Natural killer cell (primary cell): Measurements from ENCODE around the gene ZMYM2. TPM values are rescaled to one million over a fixed set of nuclear protein-coding genes. Genes with fewer than 3 reads are reported as not detected.
A peak's percentile ranks its signal among the peaks of the same experiment; 100 is the strongest.

ENCODE experiments used
- ATAC-seq, 3 donors: fragments of 150-1000 bp in 2 of 3; fragments of 200-7000 bp in 1 of 3; cut with Tn5 transposase; 1 replicate in 1 of 3; 2 replicates in 2 of 3; pipeline ENCODE4 v1.10.0; 2021; ENCODE audit warnings: mild to moderate bottlenecking in 2 of 3, moderate library complexity in 2 of 3
- DNase-seq, 2 donors: peaks; one replicate each; pipeline versions ENCODE4 v3.0.0 to v3.0.0-alpha.2; 2013 to 2021; ENCODE audit warnings: mixed read lengths in 1 of 2
- H3K27ac ChIP-seq: one replicate; pipeline ENCODE4 v1.5.1; 2013; ENCODE audit warnings: mild to moderate bottlenecking, low read length
- H3K27me3 ChIP-seq: one replicate; pipeline ENCODE4 v1.6.1; 2013; ENCODE audit warnings: low read length; ENCODE audit not compliant: control insufficient read depth, insufficient read depth
- H3K36me3 ChIP-seq: one replicate; pipeline ENCODE4 v1.6.1; 2013; ENCODE audit warnings: low read length; ENCODE audit not compliant: control insufficient read depth, insufficient read depth
- H3K4me1 ChIP-seq: one replicate; pipeline ENCODE4 v1.6.1; 2013; ENCODE audit warnings: low read length; ENCODE audit not compliant: control insufficient read depth, insufficient read depth
- H3K4me3 ChIP-seq: one replicate; pipeline ENCODE4 v1.5.1; 2013; ENCODE audit warnings: low read length
- H3K9me3 ChIP-seq: one replicate; pipeline ENCODE4 v1.6.1; 2013; ENCODE audit warnings: low read length; ENCODE audit not compliant: control insufficient read depth, insufficient read depth
- H3K27ac Mint-ChIP-seq, 2 donors: one replicate each; pipeline ENCODE4 v1.8.0; 2022; ENCODE audit warnings: mild to moderate bottlenecking in 2 of 2, mixed read lengths in 2 of 2, moderate library complexity in 1 of 2
- H3K27me3 Mint-ChIP-seq, 2 donors: one replicate each; pipeline ENCODE4 v1.8.0; 2022; ENCODE audit warnings: low read depth in 2 of 2, mixed read lengths in 2 of 2
- H3K36me3 Mint-ChIP-seq: one replicate; pipeline ENCODE4 v1.8.0; 2022; ENCODE audit warnings: mixed read lengths
- H3K4me1 Mint-ChIP-seq, 2 donors: one replicate each; pipeline ENCODE4 v1.8.0; 2022; ENCODE audit warnings: mixed read lengths in 2 of 2
- H3K4me3 Mint-ChIP-seq: one replicate; pipeline ENCODE4 v1.8.0; 2022; ENCODE audit warnings: mild to moderate bottlenecking, moderate library complexity, mixed read lengths
- H3K9me3 Mint-ChIP-seq, 2 donors: one replicate each; pipeline ENCODE4 v1.8.0; 2022; ENCODE audit warnings: mixed read lengths in 2 of 2
- CTCF ChIP-seq: fragments of 200-600 bp; IDR thresholded peaks from one replicate; pipeline ENCODE4 v1.8.0; 2022; ENCODE audit warnings: antibody characterized with exemption
- WGBS: methylation state at CpG from one replicate; pipeline ENCODE4 v1.1.7; 2013; ENCODE audit warnings: missing lambda C conversion rate; ENCODE audit not compliant: insufficient coverage; 5-methylcytosine and 5-hydroxymethylcytosine counted together
- intact Hi-C: fragments of 100-400 bp; cut with micrococcal nuclease; formaldehyde crosslinking; loops from one replicate; pipeline ENCODE4 v1.14.2; 2022
- total RNA-seq, 4 donors: library from RNA; stranded (reverse); fragments of 120-200 nt in 1 of 4; gene quantifications; one replicate each; pipeline versions ENCODE4 v1.2.3 to v1.2.4, GENCODE V29; 2013 to 2022

Gene ZMYM2
- total RNA-seq, 3 donors from 2014 or later (not counting 1 experiment from before 2014, with no cell fraction given), result 82.1 to 101 (median 87.0) TPM

GRCh38 chr13:20124303-20124702 lies 165.8 kb downstream of the ZMYM2 start:
- Mint-ChIP-seq H3K27me3 (peaks cover 13 to 23% of the 10 kb centered on the region in 2 donors), H3K4me3 (no peak overlapping the region), H3K9me3 (no peaks in the 10 kb centered on the region), H3K36me3 (no peaks in the 10 kb centered on the region), H3K27ac (no peak overlapping the region), H3K4me1 (peaks cover 18 to 27% of the 10 kb centered on the region in 2 donors)
- no peak for TF ChIP-seq CTCF
- Histone ChIP-seq H3K36me3 (no peaks in the 10 kb centered on the region), H3K4me3 (no peak overlapping the region), H3K27me3 (peaks cover 13% of the 10 kb centered on the region), H3K27ac (no peak overlapping the region), H3K9me3 (no peaks in the 10 kb centered on the region), H3K4me1 (peaks cover 36% of the 10 kb centered on the region)
- 92% methylated on average over 1 of the region's 1 CpG for whole genome bisulfite sequencing
- intact Hi-C loops, result no loop called here
- ATAC-seq, result no peak
- no peak for DNase-seq

GRCh38 chr13:20125129-20125782 lies 166.7 kb downstream of the ZMYM2 start:
- no peaks in the 10 kb centered on the region for H3K9me3 ChIP-seq
- Mint-ChIP-seq H3K4me1 (peaks cover 9 to 17% of the 10 kb centered on the region in 2 donors), H3K27me3 (peaks cover 12 to 16% of the 10 kb centered on the region in 2 donors), H3K9me3 (no peaks in the 10 kb centered on the region), H3K27ac (no peak overlapping the region), H3K36me3 (no peaks in the 10 kb centered on the region), H3K4me3 (peak overlapping the region; percentile 17)
- 94% methylated on average over 2 of the region's 4 CpGs for WGBS
- no peak overlapping the region for H3K4me3 ChIP-seq
- intact Hi-C loops, result no loop called here
- H3K4me1 ChIP-seq, result peaks cover 27% of the 10 kb centered on the region
- no peak for ATAC-seq
- DNase-seq, result no peak
- H3K27ac ChIP-seq, result no peak overlapping the region
- no peak for TF ChIP-seq CTCF
- H3K27me3 ChIP-seq, result peaks cover 18% of the 10 kb centered on the region
- no peaks in the 10 kb centered on the region for H3K36me3 ChIP-seq

- Mint-ChIP-seq H3K27me3 (peaks cover 12 to 14% of the 10 kb centered on the region in 2 donors), H3K9me3 (no peaks in the 10 kb centered on the region), H3K27ac (no peak overlapping the region), H3K4me3 (peak overlapping the region; percentile 17), H3K36me3 (no peaks in the 10 kb centered on the region), H3K4me1 (peaks cover 7 to 12% of the 10 kb centered on the region in 2 donors)
- Histone ChIP-seq H3K27me3 (peaks cover 18% of the 10 kb centered on the region), H3K27ac (no peak overlapping the region), H3K36me3 (no peaks in the 10 kb centered on the region), H3K9me3 (no peaks in the 10 kb centered on the region), H3K4me3 (no peak overlapping the region), H3K4me1 (peaks cover 27% of the 10 kb centered on the region)
- WGBS, result 92% methylated on average over 4 of the region's 4 CpGs
- DNase-seq, result no peak
- TF ChIP-seq CTCF, result no peak
- no peak for ATAC-seq
- intact Hi-C loops, result no loop called here
These were observed 167.2 kb downstream of the ZMYM2 start for GRCh38 chr13:20125783-20126165.
